IMR-90 (cell line): Measurements from ENCODE around the gene OSBPL9. TPM values are rescaled to one million over a fixed set of nuclear protein-coding genes. Genes with fewer than 3 reads are reported as not detected.
A peak's percentile ranks its signal among the peaks of the same experiment; 100 is the strongest.

Source experiments
- ATAC-seq: fragments of 200-7000 bp; cut with Tn5 transposase; 2 replicates; pipeline ENCODE4 v1.9.1; 2020; ENCODE audit warnings: low read depth, mild to moderate bottlenecking, moderate library complexity
- BruUV-seq: library from RNA; stranded (reverse); fragments of 400-500 nt; replicated peaks from 2 replicates; lab custom pipeline; 2021; lab: Mats Ljungman, UMichigan
- CTCF ChIA-PET: fragments of 300-600 bp; formaldehyde crosslinking; extraction: SDS; loops from one replicate; lab custom pipeline; 2021; ENCODE audit warnings: antibody characterized with exemption; lab: Yijun Ruan, JAX
- POLR2A ChIA-PET: fragments of 300-600 bp; sonication (Branson Sonifier 250); formaldehyde crosslinking; loops from one replicate; lab custom pipeline; 2022; ENCODE audit warnings: antibody characterized with exemption; ENCODE audit not compliant: unreplicated experiment; lab: Charles Lee
- DNase-seq: peaks from one replicate; pipeline ENCODE4 v3.0.0; 2013
- H2AFZ ChIP-seq: replicated peaks from 2 replicates; pipeline ENCODE3; 2013; ENCODE audit warnings: low read length, mild to moderate bottlenecking; ENCODE audit not compliant: poor library complexity
- H2AK5ac ChIP-seq: 2 replicates; pipeline ENCODE4 v1.6.1; 2013; ENCODE audit warnings: low read depth, low read length, inconsistent platforms
- H2AK9ac ChIP-seq: replicated peaks from 2 replicates; pipeline ENCODE3; 2013; ENCODE audit warnings: mild to moderate bottlenecking, low read depth, low read length, moderate library complexity; ENCODE audit not compliant: poor library complexity
- H2BK120ac ChIP-seq: 2 replicates; pipeline ENCODE4 v1.6.1; 2013; ENCODE audit warnings: low read depth, low read length, inconsistent platforms
- H2BK15ac ChIP-seq: 3 replicates; pipeline ENCODE4 v1.6.1; 2013; ENCODE audit warnings: low read depth, low read length, inconsistent platforms
- H2BK20ac ChIP-seq: 2 replicates; pipeline ENCODE4 v1.6.1; 2013; ENCODE audit warnings: low read depth, mild to moderate bottlenecking, inconsistent platforms, low read length, moderate library complexity
- H2BK5ac ChIP-seq: 2 replicates; pipeline ENCODE4 v1.6.1; 2013; ENCODE audit warnings: mild to moderate bottlenecking, low read depth, low read length, inconsistent platforms; ENCODE audit not compliant: poor library complexity, severe bottlenecking
- H3K14ac ChIP-seq: replicated peaks from 2 replicates; pipeline ENCODE4 v1.6.1; 2013; ENCODE audit warnings: low read depth, low read length, inconsistent platforms
- H3K18ac ChIP-seq: 2 replicates; pipeline ENCODE4 v1.6.1; 2013; ENCODE audit warnings: low read depth, low read length, control low read depth
- H3K23ac ChIP-seq: 2 replicates; pipeline ENCODE4 v1.6.1; 2013; ENCODE audit warnings: low read depth, low read length, inconsistent platforms
- H3K27ac ChIP-seq: 2 replicates; pipeline ENCODE4 v1.5.1; 2013; ENCODE audit warnings: mild to moderate bottlenecking, control low read depth, low read length; ENCODE audit not compliant: insufficient read depth
- H3K27me3 ChIP-seq: 2 replicates; pipeline ENCODE4 v1.6.1; 2013; ENCODE audit warnings: low read length; ENCODE audit not compliant: control insufficient read depth, insufficient read depth
- H3K36me3 ChIP-seq: 2 replicates; pipeline ENCODE4 v1.6.1; 2013; ENCODE audit warnings: low read length, mixed read lengths; ENCODE audit not compliant: control insufficient read depth, insufficient read depth
- H3K4ac ChIP-seq: 2 replicates; pipeline ENCODE4 v1.6.1; 2013; ENCODE audit warnings: low read depth, low read length, inconsistent platforms
- H3K4me1 ChIP-seq: 2 replicates; pipeline ENCODE4 v1.6.1; 2013; ENCODE audit warnings: low read length, mixed read lengths; ENCODE audit not compliant: control insufficient read depth, insufficient read depth
- H3K4me2 ChIP-seq: 2 replicates; pipeline ENCODE4 v1.6.1; 2013; ENCODE audit warnings: low read depth, mild to moderate bottlenecking, control low read depth, low read length, moderate library complexity
- H3K4me3 ChIP-seq: 2 replicates; pipeline ENCODE4 v1.5.1; 2013; ENCODE audit warnings: low read depth, mild to moderate bottlenecking, control low read depth, low read length, moderate library complexity; ENCODE audit not compliant: insufficient read depth
- H3K56ac ChIP-seq: 2 replicates; pipeline ENCODE4 v1.6.1; 2013; ENCODE audit warnings: low read length, inconsistent platforms; ENCODE audit not compliant: insufficient read depth; ENCODE audit errors: extremely low read depth
- H3K79me1 ChIP-seq, 2 experiments: 2 replicates each; pipeline ENCODE4 v1.6.1; 2013; ENCODE audit warnings: low read length in 2 of 2, inconsistent platforms in 1 of 2, low read depth in 1 of 2
- H3K9ac ChIP-seq: 2 replicates; pipeline ENCODE4 v1.6.1; 2013; ENCODE audit warnings: low read depth, low read length, control low read depth
- H3K9me1 ChIP-seq: 2 replicates; pipeline ENCODE4 v1.6.1; 2013; ENCODE audit warnings: low read length, inconsistent platforms; ENCODE audit not compliant: insufficient read depth
- H3K9me3 ChIP-seq: 2 replicates; pipeline ENCODE4 v1.6.1; 2013; ENCODE audit warnings: low read length; ENCODE audit not compliant: control insufficient read depth, insufficient read depth
- H4K20me1 ChIP-seq: 2 replicates; pipeline ENCODE4 v1.6.1; 2013; ENCODE audit warnings: low read length, inconsistent platforms; ENCODE audit not compliant: insufficient read depth
- H4K5ac ChIP-seq: 2 replicates; pipeline ENCODE4 v1.6.1; 2013; ENCODE audit warnings: mild to moderate bottlenecking, low read depth, low read length, control low read depth
- H4K8ac ChIP-seq, 2 experiments: 2 replicates each; pipeline ENCODE4 v1.6.1; 2013; ENCODE audit warnings: low read depth in 2 of 2, low read length in 2 of 2, control low read depth in 1 of 2, inconsistent platforms in 1 of 2
- H4K91ac ChIP-seq: 2 replicates; pipeline ENCODE4 v1.6.1; 2013; ENCODE audit warnings: low read depth, low read length, inconsistent platforms; ENCODE audit not compliant: insufficient read depth
- BHLHE40 ChIP-seq: fragments of 150-350 bp; IDR thresholded peaks from 2 replicates; pipeline ENCODE4 v1.6.1; 2016; ENCODE audit warnings: mild to moderate bottlenecking, low read depth, low read length
- CEBPB ChIP-seq: IDR thresholded peaks from 2 replicates; pipeline ENCODE4 v1.6.1; 2012; ENCODE audit warnings: low read depth, low read length, improper control_type of control experiment
- CHD1 ChIP-seq: IDR thresholded peaks from 2 replicates; pipeline ENCODE4 v1.6.1; 2012; ENCODE audit warnings: low read depth, low read length, improper control_type of control experiment
- CTCF ChIP-seq: conservative IDR thresholded peaks from 2 replicates; pipeline ENCODE4 v1.5.1; 2012; ENCODE audit warnings: mild to moderate bottlenecking, low read depth, low read length, improper control_type of control experiment
- ELK1 ChIP-seq: fragments of 150-350 bp; IDR thresholded peaks from 2 replicates; pipeline ENCODE4 v1.6.1; 2016; ENCODE audit warnings: low read depth, mild to moderate bottlenecking, low read length, moderate library complexity, borderline replicate concordance
- FOS ChIP-seq: fragments of 150-350 bp; IDR thresholded peaks from 2 replicates; pipeline ENCODE4 v1.6.1; 2016; ENCODE audit warnings: low read depth, low read length
- MAFK ChIP-seq: IDR thresholded peaks from 2 replicates; pipeline ENCODE4 v1.6.1; 2012; ENCODE audit warnings: low read depth, low read length, improper control_type of control experiment
- MAZ ChIP-seq: IDR thresholded peaks from 2 replicates; pipeline ENCODE4 v1.6.1; 2012; ENCODE audit warnings: low read depth, mild to moderate bottlenecking, low read length, improper control_type of control experiment, moderate library complexity, borderline replicate concordance
- MXI1 ChIP-seq: IDR thresholded peaks from 2 replicates; pipeline ENCODE4 v1.6.1; 2012; ENCODE audit warnings: low read depth, mild to moderate bottlenecking, low read length, moderate library complexity, borderline replicate concordance
- POLR2A ChIP-seq: IDR thresholded peaks from 2 replicates; pipeline ENCODE4 v1.6.1; 2012; ENCODE audit warnings: mild to moderate bottlenecking, low read depth, low read length
- RAD21 ChIP-seq: IDR thresholded peaks from 2 replicates; pipeline ENCODE4 v1.6.1; 2012; ENCODE audit warnings: low read length, improper control_type of control experiment
- RCOR1 ChIP-seq: IDR thresholded peaks from 2 replicates; pipeline ENCODE4 v1.6.1; 2012; ENCODE audit warnings: mild to moderate bottlenecking, low read length, improper control_type of control experiment; ENCODE audit not compliant: insufficient replicate concordance
- SMC3 ChIP-seq: fragments of 150-350 bp; IDR thresholded peaks from 2 replicates; pipeline ENCODE4 v1.6.1; 2016; ENCODE audit warnings: low read depth, mild to moderate bottlenecking, antibody characterized with exemption, low read length, moderate library complexity
- WGBS, 2 experiments: methylation state at CpG; one replicate each; pipeline versions ENCODE4 v1.1.5 to v1.1.7; 2013; ENCODE audit warnings: missing lambda C conversion rate in 2 of 2; ENCODE audit not compliant: insufficient read length in 1 of 2; ENCODE audit errors: extremely low coverage in 2 of 2; 5-methylcytosine and 5-hydroxymethylcytosine counted together
- dilution Hi-C: fragments of 300-500 bp; cut with HindIII; formaldehyde crosslinking; loops from one replicate; pipeline ENCODE4 v1.14.3; 2018; ENCODE audit warnings: low sequenced_read_pairs; ENCODE audit not compliant: unreplicated experiment
- in situ Hi-C: fragments of 300-500 bp; cut with MboI; formaldehyde crosslinking; loops from 3 replicates; pipeline ENCODE4 v1.14.3; 2019; ENCODE audit warnings: low sequenced_read_pairs, inconsistent platforms, mixed read lengths
- intact Hi-C: fragments of 100-400 bp; cut with micrococcal nuclease; formaldehyde crosslinking; loops from 2 replicates; pipeline ENCODE4 v1.10.0; 2022
- polyA plus RNA-seq, 3 experiments: library from polyadenylated mRNA; depleted of rRNA; stranded (reverse); fragments of >200 nt; gene quantifications; 2 replicates each; pipeline ENCODE4 v1.2.3, GENCODE V29; 2012; ENCODE audit warnings: low replicate concordance in 1 of 3
- total RNA-seq: library from RNA; depleted of rRNA; stranded (reverse); fragments of >200 nt; gene quantifications from 2 replicates; pipeline ENCODE4 v1.2.3, GENCODE V29; 2012

Gene OSBPL9
- total and polyA plus RNA-seq, 2 of the 4 experiments (the other 2 are of a cell fraction), result 51.4 to 127 TPM

- BruUV-seq, result no TSS peak
These were observed 92.2 kb downstream of the OSBPL9 start for GRCh38 chr1:51708911-51709760.

More at GRCh38 chr1:51708911-51709760, 92.2 kb downstream of the OSBPL9 start:
- Histone ChIP-seq H2AK9ac (peak overlapping the region; percentile 45), H2BK5ac (no peak overlapping the region), H4K20me1 (peaks cover 25% of the 10 kb centered on the region), H4K5ac (no peak overlapping the region), H3K27me3 (no peaks in the 10 kb centered on the region), H4K8ac (no peak overlapping the region), H3K9ac (no peak overlapping the region), H3K56ac (no peak overlapping the region), H3K9me1 (peaks cover 18% of the 10 kb centered on the region), H3K4me3 (no peak overlapping the region), H3K36me3 (no peaks in the 10 kb centered on the region), H2AFZ (peak overlapping the region; percentile 51), H3K9me3 (no peaks in the 10 kb centered on the region), H2BK15ac (no peak overlapping the region), H3K23ac (no peak overlapping the region), H3K4ac (no peak overlapping the region), H3K14ac (no peak overlapping the region), H2BK120ac (no peak overlapping the region), H3K27ac (no peak overlapping the region), H3K4me1 (no peaks in the 10 kb centered on the region), H3K4me2 (no peak overlapping the region), H3K18ac (no peak overlapping the region), H3K79me1 (peaks cover 18 to 37% of the 10 kb centered on the region in 2 experiments), H4K91ac (no peak overlapping the region), H2AK5ac (0 out of 2 replicates have a peak overlapping the region, but pooled peaks have one; percentile 24), H2BK20ac (no peak overlapping the region)
- ChIA-PET CTCF (interaction anchor here (0.6 kb wide), 1 partner anchor 196 kb away, joined by 7 read pairs; no protein-coding TSS in a partner anchor), POLR2A (no interaction called here)
- no peak for ATAC-seq
- dilution Hi-C loops, result no loop called here
- in situ Hi-C loops, result no loop called here
- 100% methylated on average over 7 of the region's 15 CpGs; no CpG with 5 or more reads in 1 of the 2 experiments for WGBS, 2 experiments
- no peak for DNase-seq
- TF ChIP-seq FOS (no peak), ELK1 (no peak), CTCF (no peak), MXI1 (no peak), MAFK (no peak), CEBPB (no peak), CHD1 (no peak), MAZ (no peak), RCOR1 (no peak), POLR2A (no peak), RAD21 (no peak), SMC3 (no peak), BHLHE40 (no peak)
- intact Hi-C loops, result no loop called here
